Medulla oblongata (tissue), 1 donor: ENCODE results near the gene IQSEC1.
A peak's percentile ranks its signal among the peaks of the same experiment; 100 is the strongest.

Experiments
- DNase-seq: peaks from one replicate; pipeline ENCODE4 v3.0.0-alpha.2; 2015; ENCODE audit errors: extremely low spot score

Gene IQSEC1

DNA sequence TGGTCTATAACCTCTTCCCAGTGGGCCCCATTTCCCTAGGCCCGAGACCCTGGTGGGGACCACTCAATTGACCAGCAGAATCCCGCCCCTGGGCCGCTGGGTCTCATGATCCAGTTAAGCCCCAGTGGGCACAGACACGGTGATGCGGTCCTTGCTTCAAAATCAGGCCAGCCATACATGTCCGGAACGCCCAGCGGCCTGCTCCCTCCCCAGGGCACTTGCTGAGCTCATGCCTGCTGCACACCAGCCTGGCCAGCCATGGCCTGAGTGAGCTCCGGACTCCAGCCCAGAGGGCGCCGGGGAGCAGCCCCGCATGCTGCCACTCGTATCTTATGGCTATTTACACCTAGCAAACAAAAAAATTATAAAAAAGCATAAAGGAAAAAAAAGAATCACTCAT lies 34.4 kb upstream of the IQSEC1 start:
- DNase-seq, result no peak

DNA sequence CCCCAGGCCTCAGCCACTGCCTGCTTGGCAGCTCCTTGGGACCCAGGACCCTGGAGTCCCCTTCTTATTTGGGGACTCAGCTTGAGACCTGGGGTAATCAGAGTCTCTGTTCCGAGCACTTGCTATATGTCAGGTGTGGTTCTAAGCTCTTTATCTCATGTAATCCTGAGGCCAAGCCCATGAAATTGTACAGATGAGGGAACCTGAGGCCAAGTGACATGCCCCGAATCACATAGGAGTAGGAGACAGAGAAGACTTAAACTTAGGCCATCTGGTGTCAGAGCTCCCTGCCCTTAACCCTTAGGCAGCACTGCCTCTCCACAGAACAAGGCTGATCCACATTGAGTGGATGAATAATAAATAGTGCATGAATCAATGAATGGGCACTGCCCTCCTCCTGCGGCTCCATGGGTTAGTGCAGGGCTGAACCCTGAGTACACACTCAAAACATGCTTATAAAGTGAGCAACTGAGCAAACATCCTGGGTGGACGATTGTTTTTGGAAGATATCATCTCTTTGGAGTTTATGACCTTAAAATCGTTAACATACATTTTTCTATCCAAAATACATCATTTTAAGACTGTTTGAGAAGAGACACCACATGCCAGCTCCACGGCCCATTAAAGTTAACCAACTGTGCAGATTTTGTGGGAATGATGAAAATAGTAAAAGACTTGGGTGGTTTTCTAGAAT lies 33.2 kb upstream of the IQSEC1 start:
- no peak for DNase-seq

DNA sequence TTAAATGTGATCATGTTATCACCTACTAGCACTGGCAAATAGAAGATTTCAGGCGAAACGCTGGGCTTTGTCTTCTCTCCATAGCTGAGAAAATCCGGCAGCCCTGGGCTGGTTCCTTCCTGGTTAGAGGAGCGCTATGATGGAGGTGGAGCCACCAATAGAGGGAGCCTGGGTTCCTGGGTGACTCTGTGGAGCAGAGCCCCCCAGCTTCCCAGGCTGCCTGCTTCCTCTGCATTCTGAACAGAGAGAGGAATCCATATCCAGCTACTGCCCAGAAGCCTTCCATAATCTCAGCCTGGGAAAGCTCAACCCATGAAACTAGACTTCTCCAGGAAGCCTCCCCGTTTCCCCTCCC lies 32.6 kb upstream of the IQSEC1 start:
- DNase-seq, result no peak

DNA sequence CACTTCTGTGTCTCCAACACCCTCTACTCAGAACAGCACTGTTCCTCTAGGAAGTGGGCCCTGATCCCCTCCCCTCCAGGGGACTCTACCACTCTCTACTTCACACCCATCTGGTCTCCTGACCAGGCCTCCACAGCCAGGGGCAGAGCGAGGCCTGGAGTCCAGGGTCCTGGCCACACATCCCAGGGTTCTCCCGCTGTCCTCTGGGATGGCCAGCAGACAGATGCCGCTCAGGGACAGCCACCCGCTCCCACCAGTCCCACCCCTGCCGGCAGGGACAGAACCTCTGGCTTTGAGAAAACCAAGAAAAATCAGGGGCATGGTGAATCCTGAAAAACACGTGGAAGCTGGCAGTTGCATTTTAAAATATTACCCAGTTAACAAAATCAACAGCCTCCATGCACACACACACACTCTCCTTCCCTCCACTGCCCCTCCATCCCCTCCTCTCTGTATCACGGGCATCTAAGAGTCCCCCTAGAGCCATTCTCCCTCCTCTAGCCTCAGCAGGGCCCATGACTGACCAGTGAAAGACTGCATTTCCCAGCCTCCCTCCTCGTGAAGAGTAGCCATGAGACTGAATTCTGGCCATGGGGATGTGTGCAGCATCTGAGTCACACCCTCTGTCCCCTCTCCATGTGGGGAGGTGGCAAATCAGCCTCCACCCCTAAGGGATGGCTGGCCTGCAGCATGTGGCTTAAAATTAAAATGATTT lies 32.1 kb upstream of the IQSEC1 start:
- DNase-seq, result no peak

DNA sequence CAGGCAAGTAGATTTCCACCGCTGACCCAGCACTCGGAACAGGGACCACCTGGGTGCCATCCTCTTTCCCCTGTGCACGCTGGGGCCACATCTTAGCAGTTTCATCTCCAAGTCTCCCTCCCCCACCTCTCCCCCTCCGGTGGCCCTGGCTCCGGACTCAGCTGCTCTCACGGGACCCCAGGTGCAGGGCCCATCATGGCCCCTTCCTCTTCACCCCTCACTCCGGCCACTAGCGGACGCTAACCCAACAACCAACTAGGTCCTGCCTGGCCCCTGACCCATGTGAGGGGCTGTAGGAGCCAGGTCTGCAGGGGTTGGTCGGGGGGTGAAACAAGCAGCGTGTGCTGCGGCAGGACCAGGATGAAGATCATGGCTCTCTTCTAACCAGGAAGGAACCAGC lies 31.3 kb upstream of the IQSEC1 start:
- no peak for DNase-seq

DNA sequence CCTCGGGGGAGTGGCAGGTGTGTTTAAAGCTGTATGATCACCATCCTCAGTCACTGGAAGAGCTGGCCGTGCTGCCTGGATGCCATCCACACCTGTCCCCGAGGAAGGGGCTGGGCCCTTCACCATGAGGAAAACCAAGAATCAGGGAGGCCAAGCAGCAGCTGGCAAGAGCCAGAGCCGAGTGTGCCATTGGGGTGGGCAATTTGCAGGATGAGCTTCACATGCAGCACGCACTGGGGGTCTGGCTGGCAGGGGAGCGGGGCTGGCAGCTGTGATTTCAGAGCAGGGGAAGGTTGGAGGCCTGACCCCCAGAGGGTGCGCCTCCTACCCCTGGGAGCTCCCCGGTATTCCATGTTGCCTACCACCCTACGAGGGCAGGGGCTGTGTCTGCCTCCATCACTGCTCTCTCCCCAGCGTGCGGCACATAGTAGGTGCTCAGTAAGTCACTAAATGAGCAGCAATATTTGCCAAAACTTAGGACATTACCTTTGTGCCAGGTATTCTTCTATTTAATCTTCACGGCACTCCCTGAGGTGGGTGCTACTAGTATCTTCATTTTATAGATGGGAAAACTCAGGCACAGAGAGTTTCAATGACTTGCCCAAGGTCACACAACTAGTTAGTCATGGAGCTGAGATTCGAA lies 30.3 kb upstream of the IQSEC1 start:
- no peak for DNase-seq

DNA sequence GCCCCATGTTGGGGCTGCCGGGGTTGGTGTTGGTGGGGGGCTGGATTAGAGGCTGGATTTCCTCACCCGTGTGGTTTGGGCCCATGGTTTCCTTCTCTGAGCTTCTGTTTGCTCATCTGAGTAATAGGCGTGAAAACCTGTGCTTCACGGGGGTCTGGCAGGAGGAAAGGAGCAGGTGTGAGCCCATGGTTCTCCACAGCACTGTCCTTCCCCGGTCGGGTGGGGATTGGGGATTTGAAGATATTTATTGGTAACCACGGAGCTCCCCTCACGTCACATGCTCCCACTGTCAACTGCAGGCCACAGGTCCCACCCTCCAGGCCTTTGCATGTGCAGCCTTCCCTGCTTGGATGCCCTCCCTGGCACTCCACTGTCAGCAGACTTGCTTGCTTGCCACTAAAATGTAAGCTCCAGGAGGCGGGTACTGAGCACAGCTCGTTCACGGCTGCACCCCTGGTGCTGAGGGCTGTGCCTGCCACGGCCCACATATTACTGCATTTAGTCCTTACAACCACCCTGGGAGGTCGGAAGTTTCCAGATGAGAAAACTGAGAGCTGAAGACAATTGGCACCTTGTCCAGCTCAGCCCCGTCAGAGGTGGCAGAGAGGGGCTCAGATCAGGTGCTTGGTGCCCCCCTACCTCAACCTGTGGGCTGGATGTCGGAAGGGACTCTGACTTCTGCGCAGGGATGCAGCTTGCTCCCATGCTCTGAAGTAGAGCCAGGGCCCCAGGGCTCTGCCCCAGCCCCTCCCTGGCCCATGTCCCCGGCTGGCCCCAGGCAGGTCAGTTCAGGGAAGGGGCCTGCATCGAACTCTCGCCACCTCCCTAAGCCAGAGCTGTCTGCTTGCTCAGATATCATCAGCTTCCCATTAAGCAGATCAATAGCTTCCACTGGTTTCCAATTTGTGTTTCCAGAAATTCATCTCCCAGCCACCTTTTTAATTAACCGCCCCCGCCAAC lies 29.4 kb upstream of the IQSEC1 start:
- DNase-seq, result no peak

DNA sequence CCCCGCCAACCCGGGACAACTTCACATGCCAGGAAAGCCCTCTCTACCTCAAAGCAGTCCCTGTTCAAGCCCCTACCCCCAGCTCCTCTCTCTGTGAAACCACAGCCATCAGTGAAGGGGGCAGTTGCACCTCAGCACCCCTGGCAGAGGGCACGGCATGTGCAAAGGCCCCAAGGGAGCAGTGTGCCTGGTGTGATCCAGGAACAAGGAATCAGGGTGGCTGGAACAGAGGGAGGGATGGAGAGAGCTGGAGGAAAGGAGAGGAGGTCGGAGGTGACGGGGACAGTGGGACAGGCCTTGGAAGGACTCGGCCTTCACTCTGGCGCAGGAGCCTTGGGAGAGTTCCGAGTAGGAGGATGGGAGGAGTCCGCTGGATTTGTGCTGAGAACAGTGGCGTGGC lies 26.5 kb upstream of the IQSEC1 start:
- no peak for DNase-seq

DNA sequence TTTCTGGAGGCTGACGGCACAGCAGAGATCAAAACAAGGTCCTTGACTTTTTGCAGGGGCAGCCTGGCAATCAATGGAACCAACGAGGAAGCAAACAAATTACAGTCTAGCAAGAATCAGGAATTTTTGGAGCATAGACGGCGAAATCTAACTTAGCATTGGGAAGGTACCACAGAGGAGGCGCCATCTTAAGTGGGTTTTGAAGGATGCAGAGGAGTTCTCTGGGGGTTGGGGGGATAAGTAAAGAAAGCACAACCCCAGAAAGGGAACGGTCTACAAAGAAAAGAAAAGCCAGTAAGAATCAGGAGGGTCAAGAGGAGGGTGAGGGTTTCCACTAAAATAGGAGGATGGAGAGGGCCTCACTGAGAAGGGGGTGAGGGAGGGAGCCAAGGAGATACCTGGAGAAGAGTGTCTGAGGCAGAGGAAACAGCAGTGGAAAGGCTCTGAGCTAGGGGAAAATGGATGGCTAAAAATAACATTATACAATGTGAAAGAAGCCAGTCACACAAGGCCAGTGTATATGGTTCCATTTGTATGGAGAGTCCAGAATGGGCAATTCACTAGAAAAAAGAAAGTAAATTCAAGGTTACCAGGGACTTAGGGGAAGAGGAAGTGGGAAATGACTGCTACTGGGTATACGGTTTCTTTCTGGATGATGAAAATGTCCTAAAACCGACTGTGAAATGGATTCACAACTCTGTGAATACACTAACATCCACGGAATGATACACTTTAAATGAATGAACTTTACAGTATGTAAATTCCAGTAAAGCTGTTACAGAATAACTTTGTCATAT lies 25.2 kb upstream of the IQSEC1 start:
- DNase-seq, result no peak

DNA sequence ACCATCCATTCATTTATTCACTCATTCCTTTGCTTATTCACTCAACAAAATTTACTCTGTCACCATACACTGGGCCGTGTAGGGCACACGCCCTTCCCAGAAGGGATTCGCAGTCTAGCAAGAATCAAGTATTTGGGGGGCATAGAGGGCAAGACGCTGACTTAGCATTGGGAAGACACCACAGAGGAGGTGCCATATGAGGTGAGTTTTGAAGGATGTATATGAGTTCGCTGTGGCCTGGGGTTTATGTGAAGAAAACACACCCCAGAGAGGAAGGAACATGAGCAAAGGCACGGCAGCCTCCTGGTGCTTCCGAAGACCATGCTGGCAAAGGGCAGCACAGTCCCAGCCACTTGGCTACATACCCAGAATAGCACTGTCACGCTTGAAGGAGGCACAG lies 23.1 kb upstream of the IQSEC1 start:
- no peak for DNase-seq

DNA sequence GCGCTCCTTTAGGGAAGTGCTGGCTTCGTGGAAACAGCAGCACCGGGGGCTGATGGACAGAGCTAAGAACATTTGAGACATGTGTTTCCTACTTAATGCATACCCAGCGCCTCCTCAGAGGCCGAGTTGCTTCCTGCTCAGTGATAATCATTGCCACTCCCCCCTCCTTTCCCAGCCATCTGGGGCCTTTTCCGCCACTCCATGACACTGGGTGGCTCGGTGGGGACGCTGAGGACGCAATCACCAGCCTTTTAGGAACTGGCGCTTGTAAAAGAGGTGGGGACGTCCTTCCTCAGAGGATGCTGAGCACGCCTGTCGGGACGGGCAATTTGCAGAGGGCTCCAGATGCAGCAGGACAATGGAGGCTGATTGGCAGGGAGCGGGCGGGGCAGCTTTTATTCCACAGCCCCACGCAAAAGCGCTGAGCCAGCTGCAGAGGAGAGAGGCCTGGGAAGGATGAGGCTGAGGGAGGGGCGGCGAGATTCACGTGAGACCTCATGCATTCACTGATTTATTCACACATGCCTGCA lies 22.2 kb upstream of the IQSEC1 start:
- DNase-seq, result no peak

DNA sequence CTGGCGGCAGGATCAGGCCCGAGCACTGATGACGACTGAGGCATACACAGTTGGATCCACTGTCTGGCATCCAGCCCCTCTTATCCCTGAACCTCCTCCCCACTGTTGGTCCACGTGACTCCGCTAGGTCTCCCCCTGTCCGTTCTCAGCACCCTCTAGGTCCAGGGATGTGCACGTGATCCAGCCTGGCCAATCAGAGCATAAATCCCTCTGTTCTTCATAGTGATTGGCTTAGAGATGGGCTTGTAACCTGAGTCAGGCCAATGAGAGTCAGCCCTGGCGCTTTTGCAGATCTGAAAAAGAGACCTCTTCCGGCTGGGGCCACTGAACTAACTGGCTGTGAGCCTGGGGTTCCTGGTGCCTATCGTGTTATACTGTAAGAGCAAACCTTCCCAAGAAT lies 20.5 kb upstream of the IQSEC1 start:
- no peak for DNase-seq

DNA sequence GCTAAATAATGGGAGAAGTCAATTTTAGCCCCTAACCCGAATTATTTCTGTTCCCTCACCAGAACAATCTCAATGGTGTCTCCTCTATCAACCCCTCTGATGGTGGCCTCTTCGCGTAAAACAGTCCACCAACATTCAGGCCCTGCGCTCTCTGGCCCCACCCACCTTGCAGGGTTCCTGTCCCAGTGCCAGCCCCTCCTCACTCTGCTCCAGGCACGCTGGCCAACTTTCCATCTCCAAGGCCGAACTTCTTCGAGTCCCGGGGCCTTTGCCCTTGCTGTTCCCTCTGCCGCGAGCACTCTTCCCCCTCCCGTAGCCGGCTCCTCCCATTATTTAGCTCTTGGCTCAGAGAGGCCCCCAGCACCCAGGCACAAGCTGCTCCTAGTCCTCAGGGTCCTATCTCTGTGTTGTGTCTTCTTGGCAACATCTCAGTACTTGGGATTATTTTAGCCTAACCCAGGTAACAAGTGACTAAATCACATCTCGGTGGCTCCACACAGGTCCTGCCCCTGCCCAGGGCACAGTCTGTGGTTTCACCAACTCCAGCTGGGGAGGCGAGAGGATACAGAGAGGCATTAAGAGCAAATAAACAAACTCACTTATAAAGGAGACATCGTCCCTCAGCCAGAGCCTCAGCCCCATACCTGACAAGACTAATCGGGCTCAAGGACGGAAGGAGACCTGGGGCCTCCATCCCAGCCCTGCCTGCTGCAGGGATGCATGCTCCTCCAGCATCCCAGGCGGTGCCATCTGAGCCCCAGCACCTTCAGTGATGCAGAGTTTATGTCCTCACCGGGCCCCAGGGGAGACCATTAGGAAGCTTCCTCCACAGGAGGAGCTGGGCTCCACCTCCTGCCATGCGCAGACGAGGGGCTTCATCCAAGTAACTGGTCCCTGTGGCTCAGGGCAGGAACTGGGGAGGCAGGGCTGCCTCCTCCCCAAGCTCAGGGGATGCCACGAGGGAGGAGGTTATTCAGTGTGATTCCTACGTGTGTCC lies 19.7 kb upstream of the IQSEC1 start:
- peak; percentile 54 for DNase-seq

DNA sequence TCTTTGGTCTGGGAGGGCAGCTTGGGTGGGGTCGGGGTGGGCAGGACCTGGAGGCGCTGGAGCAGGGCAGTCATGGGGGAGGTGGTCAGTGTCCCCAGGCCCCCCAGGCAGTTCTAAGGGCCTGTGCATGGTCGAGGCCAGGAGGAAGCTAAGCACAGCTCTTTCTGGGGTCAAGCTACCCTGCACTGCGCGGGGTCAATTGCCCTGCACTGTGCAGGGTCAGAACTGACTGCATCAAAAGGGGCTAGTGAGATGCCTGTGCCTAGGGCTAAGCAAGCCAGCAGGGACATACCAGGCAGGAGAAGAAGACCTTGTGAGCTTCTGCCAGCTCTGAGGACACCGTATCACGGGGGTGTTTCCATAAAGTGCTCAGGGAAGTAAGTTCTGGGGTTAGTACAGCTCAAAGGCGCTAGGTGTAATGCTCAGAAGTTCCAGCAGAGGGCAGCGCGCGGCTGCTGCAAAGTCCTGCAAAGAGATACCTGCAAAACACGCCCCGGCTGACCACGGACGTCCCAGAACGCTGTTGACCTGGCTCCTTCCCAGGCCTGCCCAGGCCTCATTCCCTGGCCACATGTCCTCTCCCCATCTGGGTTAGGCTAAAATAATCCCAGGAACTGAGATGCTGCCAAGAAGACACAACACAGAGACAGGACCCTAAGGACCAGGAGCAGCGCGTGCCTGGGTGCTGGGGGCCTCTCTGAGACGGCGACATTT lies 18.8 kb upstream of the IQSEC1 start:
- DNase-seq, result peak; percentile 85

DNA sequence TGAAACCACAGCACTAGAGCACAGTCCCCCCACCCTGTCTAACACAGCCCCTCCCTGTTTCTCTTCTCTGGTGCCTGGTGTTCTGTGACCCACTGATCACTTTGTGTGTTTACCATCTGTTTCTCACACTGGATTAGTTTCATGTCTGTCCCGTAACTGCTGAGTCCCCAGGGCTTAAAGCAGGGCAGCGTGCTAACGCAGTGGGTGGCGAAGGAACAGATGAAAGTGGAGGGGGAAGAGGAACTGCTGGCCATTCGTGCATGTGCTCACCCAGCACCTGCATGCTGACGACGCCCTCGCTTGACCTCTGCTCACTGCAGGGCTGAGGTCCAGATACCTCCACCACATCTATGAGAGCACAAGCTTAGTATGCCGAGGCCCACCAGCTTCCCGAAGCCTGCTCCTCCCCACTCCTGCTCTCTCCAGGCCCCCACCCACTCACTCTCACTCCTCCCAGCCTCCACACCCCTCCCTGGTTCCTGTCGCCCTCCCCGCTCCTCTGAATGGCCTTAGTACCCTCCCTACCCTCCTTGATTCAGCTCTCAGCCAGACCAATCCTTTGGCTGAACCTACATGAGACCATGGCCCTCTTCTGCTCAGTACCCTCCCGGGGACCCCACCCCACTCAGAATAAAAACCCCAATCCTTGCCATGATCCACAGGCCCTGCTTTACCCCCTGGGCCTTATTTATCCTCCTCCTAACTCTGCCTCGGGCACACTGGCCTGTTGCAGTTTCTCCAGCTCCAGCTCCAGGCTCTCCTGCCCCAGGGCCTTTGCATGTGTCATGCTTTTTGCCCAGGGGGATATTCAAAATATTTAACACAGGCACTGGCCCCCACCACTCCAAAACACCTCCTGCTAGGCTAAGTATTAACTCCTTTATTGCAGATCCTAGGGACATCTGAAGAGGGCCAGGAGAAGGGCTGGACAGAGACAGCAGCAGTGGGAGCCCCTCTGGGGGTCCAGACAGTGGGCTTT lies 15.1 kb upstream of the IQSEC1 start:
- DNase-seq, result no peak

DNA sequence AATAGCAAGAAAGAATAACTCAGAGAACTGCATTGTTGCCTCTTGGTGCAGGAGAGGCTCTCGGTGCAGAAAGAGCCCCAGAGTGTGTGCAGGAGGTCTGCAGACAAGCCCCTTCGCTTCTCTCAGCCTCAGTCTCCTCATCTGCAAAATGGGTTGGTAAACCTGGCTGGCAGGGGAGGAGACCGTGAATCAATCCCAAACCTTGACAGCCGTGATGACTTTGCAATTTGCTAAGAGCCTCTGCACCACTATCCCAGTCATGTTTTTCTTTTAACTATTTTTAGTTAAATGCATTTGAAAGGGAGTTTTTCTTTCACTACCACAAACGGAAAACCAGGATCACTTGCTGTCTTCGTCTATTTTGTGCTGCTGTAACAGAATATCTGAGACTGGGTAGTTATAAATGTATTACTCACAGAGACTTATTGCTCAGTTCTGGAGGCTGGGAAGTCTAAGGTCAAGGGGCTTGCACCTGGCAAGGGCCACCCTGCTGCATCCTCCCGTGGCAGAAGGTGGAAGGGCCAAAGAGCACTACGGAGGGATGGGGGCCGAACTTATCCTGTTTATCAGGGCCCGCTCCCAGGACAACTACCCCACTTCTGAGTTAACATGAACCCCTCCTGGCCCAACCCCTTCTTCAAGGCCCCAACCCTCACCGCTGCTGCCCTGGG lies 14.2 kb upstream of the IQSEC1 start:
- DNase-seq, result no peak

DNA sequence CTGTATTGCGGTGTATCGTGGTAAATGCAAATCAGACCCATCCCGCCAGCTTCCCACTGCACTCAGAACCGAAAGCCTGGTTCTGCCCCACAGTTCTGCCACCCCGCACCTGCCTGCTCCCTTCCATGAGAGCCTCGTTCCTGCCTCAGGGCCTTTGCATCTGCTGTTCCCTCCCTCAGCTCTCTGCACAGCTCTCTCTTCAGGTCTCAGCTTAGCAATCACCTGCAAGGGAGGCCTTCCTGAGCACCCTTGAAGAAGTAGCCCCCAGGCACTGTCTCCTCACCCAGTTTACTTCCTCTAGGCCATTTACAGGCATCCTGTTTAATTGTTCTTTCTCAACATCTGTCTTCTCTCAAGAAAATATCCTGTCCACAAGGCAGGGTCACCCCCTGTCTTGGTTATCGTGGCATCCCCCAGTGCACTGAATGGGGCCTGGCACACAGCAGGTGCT lies 13.3 kb upstream of the IQSEC1 start:
- DNase-seq, result no peak
